B cell (primary cell): ENCODE data around the gene MCOLN3. TPM values are rescaled to one million over a fixed set of nuclear protein-coding genes. Genes with fewer than 3 reads are reported as not detected.

Experiments used
- ATAC-seq: fragments of 200-7000 bp; cut with Tn5 transposase; one replicate; pipeline ENCODE4 v1.10.0; 2021; ENCODE audit warnings: low read depth, mild to moderate bottlenecking, moderate number of reproducible peaks, moderate library complexity
- CTCF ChIA-PET: fragments of 350-600 bp; sonication (Branson Sonifier 250); formaldehyde crosslinking; loops from one replicate; lab custom pipeline; 2021; ENCODE audit warnings: antibody characterized with exemption, inconsistent platforms; lab: Charles Lee
- POLR2A ChIA-PET: fragments of 350-600 bp; sonication (Branson Sonifier 250); formaldehyde crosslinking; loops from one replicate; lab custom pipeline; 2021; ENCODE audit warnings: antibody characterized with exemption; lab: Charles Lee
- DNase-seq: peaks from one replicate; pipeline ENCODE4 v3.0.0; 2013
- H2AFZ ChIP-seq: 2 replicates; pipeline ENCODE4 v1.6.1; 2012; ENCODE audit warnings: mild to moderate bottlenecking, low read depth, low read length; ENCODE audit not compliant: insufficient read depth, poor library complexity, severe bottlenecking
- H3K27ac ChIP-seq, 2 donors: 1 replicate in 1 of 2; 2 replicates in 1 of 2; pipeline ENCODE4 v1.5.1; 2012 to 2013; ENCODE audit warnings: low read length in 2 of 2, mild to moderate bottlenecking in 2 of 2, moderate library complexity in 1 of 2
- H3K27me3 ChIP-seq, 4 experiments: fragments of 200-600 bp in 1 of 4; sonication (generic) in 1 of 4; replicated peaks in 1 of 4; 1 replicate in 2 of 4; 2 replicates in 2 of 4; pipeline versions ENCODE4 v1.6.1 to v1.7.0; 2013 to 2016; ENCODE audit warnings: low read length in 3 of 4, mild to moderate bottlenecking in 2 of 4, mixed read lengths in 1 of 4, moderate library complexity in 1 of 4; ENCODE audit not compliant: insufficient read depth in 4 of 4, control insufficient read depth in 3 of 4; ENCODE audit errors: control extremely low read depth in 1 of 4
- H3K36me3 ChIP-seq, 2 experiments: replicated peaks in 1 of 2; 1 replicate in 1 of 2; 2 replicates in 1 of 2; pipeline versions ENCODE4 v1.6.1 to v1.7.1; 2013; ENCODE audit warnings: low read length in 1 of 2; ENCODE audit not compliant: insufficient read depth in 2 of 2, control insufficient read depth in 1 of 2; ENCODE audit errors: control extremely low read depth in 1 of 2, extremely low read depth in 1 of 2
- H3K4me1 ChIP-seq, 2 donors: fragments of 200-600 bp in 1 of 2; sonication (generic) in 1 of 2; 1 replicate in 1 of 2; 2 replicates in 1 of 2; pipeline versions ENCODE4 v1.5.1 to v1.6.1; 2013 to 2017; ENCODE audit warnings: low read length in 2 of 2; ENCODE audit not compliant: control insufficient read depth in 2 of 2, insufficient read depth in 2 of 2
- H3K4me2 ChIP-seq: replicated peaks from 2 replicates; pipeline ENCODE3; 2012; ENCODE audit warnings: mild to moderate bottlenecking, low read depth, low read length; ENCODE audit not compliant: poor library complexity, severe bottlenecking
- H3K4me3 ChIP-seq, 5 experiments: fragments of 200-600 bp in 1 of 5; sonication (generic) in 1 of 5; 1 replicate in 3 of 5; 2 replicates in 2 of 5; pipeline versions ENCODE4 v1.5.1 to v1.7.0; 2011 to 2016; ENCODE audit warnings: low read length in 4 of 5, mild to moderate bottlenecking in 4 of 5, low read depth in 2 of 5, control low read depth in 1 of 5, moderate library complexity in 1 of 5; ENCODE audit not compliant: insufficient read depth in 1 of 5; ENCODE audit errors: control extremely low read depth in 1 of 5, extremely low read depth in 1 of 5
- H3K79me2 ChIP-seq: fragments of 200-600 bp; sonication (generic); one replicate; pipeline ENCODE4 v1.6.0; 2016; ENCODE audit warnings: low read length; ENCODE audit not compliant: control insufficient read depth, insufficient read depth
- H3K9ac ChIP-seq: fragments of 200-600 bp; sonication (generic); 2 replicates; pipeline ENCODE4 v1.6.1; 2017; ENCODE audit warnings: mild to moderate bottlenecking, low read length, moderate library complexity
- H3K9me3 ChIP-seq, 3 donors: one replicate each; pipeline versions ENCODE4 v1.6.1 to v1.7.1; 2013; ENCODE audit warnings: low read length in 2 of 3; ENCODE audit not compliant: control insufficient read depth in 2 of 3, insufficient read depth in 1 of 3; ENCODE audit errors: control extremely low read depth in 1 of 3
- H4K20me1 ChIP-seq: 2 replicates; pipeline ENCODE4 v1.6.0; 2012; ENCODE audit warnings: mild to moderate bottlenecking, low read length; ENCODE audit not compliant: insufficient read depth, control insufficient read depth, poor library complexity, severe bottlenecking
- H3K27ac Mint-ChIP-seq: one replicate; pipeline ENCODE4 v1.8.0; 2021; ENCODE audit warnings: mixed read lengths
- H3K27me3 Mint-ChIP-seq: one replicate; pipeline ENCODE4 v1.8.0; 2021; ENCODE audit warnings: mixed read lengths
- H3K4me1 Mint-ChIP-seq: one replicate; pipeline ENCODE4 v1.8.0; 2021; ENCODE audit warnings: mixed read lengths
- H3K4me3 Mint-ChIP-seq: one replicate; pipeline ENCODE4 v1.8.0; 2021; ENCODE audit warnings: mixed read lengths
- H3K9me3 Mint-ChIP-seq: one replicate; pipeline ENCODE4 v1.8.0; 2022; ENCODE audit warnings: mixed read lengths; ENCODE audit not compliant: insufficient read depth
- EZH2 ChIP-seq: IDR thresholded peaks from 2 replicates; pipeline ENCODE4 v1.6.1; 2012; ENCODE audit warnings: borderline replicate concordance, low read depth, mild to moderate bottlenecking, moderate library complexity, low read length; ENCODE audit not compliant: insufficient read depth, poor library complexity, severe bottlenecking
- WGBS: methylation state at CpG from one replicate; pipeline ENCODE4 v1.1.5; 2013; ENCODE audit warnings: missing lambda C conversion rate; ENCODE audit not compliant: insufficient coverage; 5-methylcytosine and 5-hydroxymethylcytosine counted together
- intact Hi-C: fragments of 100-400 bp; cut with micrococcal nuclease; formaldehyde crosslinking; loops from one replicate; pipeline ENCODE4 v1.10.0; 2022
- polyA plus RNA-seq: library from polyadenylated mRNA; depleted of rRNA; stranded (reverse); fragments of >200 nt; gene quantifications from 2 replicates; pipeline ENCODE4 v1.2.3, GENCODE V29; 2012
- total RNA-seq, 2 donors: library from RNA; stranded (reverse); fragments of 120-200 nt in 1 of 2; gene quantifications; 1 replicate in 1 of 2; 2 replicates in 1 of 2; pipeline versions ENCODE4 v1.2.3 to v1.2.4, GENCODE V29; 2013 to 2022
- TF ChIP-seq, protein P1 (sequence below): fragments of 200-600 bp; IDR thresholded peaks from one replicate; pipeline ENCODE4 v1.8.0; 2022; ENCODE audit warnings: antibody characterized with exemption, mild to moderate bottlenecking

MCOLN3 gene
- total and polyA plus RNA-seq, 2 donors (not counting 1 experiment from before 2014, with no cell fraction given), result 0.10 TPM; not detected in 1

GRCh38 chr1:84991097-84991920 lies 57.0 kb downstream of the MCOLN3 start:
- no peaks in the 10 kb centered on the region for H4K20me1 ChIP-seq
- peaks cover 60% of the 10 kb centered on the region for H3K4me1 Mint-ChIP-seq
- CTCF ChIA-PET, result interaction anchor here (1.3 to 4.0 kb wide), 2 partner anchors 36 to 47 kb away, joined by 4 to 25 read pairs; no protein-coding TSS in a partner anchor
- ATAC-seq (no peak), DNase-seq (peak; percentile 50)
- no peaks in the 10 kb centered on the region for H3K36me3 ChIP-seq
- H3K9me3 Mint-ChIP-seq, result no peaks in the 10 kb centered on the region
- no peaks in the 10 kb centered on the region for H3K27me3 ChIP-seq
- H3K27ac ChIP-seq, result peak overlapping the region in 1 of 2 donors; percentile 64
- peaks cover 50 to 59% of the 10 kb centered on the region in 2 donors for H3K4me1 ChIP-seq
- no peaks in the 10 kb centered on the region for H3K27me3 Mint-ChIP-seq
- intact Hi-C loops, result loop anchor here (10.0 kb wide), 2 partner anchors 517 to 1623 kb away; partner anchors contain the start of gene RPF1
- H3K9me3 ChIP-seq, result peaks cover 0 to 1% (median 0%) of the 10 kb centered on the region in 3 donors
- peaks cover 4% of the 10 kb centered on the region for H3K79me2 ChIP-seq
- no peak overlapping the region for H3K9ac ChIP-seq
- no peak for TF ChIP-seq EZH2
- TF ChIP-seq, protein P1, sequence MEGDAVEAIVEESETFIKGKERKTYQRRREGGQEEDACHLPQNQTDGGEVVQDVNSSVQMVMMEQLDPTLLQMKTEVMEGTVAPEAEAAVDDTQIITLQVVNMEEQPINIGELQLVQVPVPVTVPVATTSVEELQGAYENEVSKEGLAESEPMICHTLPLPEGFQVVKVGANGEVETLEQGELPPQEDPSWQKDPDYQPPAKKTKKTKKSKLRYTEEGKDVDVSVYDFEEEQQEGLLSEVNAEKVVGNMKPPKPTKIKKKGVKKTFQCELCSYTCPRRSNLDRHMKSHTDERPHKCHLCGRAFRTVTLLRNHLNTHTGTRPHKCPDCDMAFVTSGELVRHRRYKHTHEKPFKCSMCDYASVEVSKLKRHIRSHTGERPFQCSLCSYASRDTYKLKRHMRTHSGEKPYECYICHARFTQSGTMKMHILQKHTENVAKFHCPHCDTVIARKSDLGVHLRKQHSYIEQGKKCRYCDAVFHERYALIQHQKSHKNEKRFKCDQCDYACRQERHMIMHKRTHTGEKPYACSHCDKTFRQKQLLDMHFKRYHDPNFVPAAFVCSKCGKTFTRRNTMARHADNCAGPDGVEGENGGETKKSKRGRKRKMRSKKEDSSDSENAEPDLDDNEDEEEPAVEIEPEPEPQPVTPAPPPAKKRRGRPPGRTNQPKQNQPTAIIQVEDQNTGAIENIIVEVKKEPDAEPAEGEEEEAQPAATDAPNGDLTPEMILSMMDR, result no peak
- H2AFZ ChIP-seq, result no peak overlapping the region
- peak overlapping the region; percentile 70 for H3K27ac Mint-ChIP-seq
- H3K4me3 Mint-ChIP-seq, result peak overlapping the region; percentile 51
- 93% methylated on average over 2 of the region's 8 CpGs for WGBS
- POLR2A ChIA-PET, result no interaction called here
- H3K4me2 ChIP-seq, result peak overlapping the region; percentile 39
- H3K4me3 ChIP-seq, result no peak overlapping the region

- peaks cover 57% of the 10 kb centered on the region for H3K4me1 Mint-ChIP-seq
- H2AFZ ChIP-seq, result no peak overlapping the region
- peak overlapping the region; percentile 8 for H3K4me3 Mint-ChIP-seq
- H4K20me1 ChIP-seq, result no peaks in the 10 kb centered on the region
- peaks cover 33 to 48% of the 10 kb centered on the region in 2 donors for H3K4me1 ChIP-seq
- H3K9ac ChIP-seq, result peak overlapping the region; percentile 26
- no peaks in the 10 kb centered on the region for H3K36me3 ChIP-seq
- ATAC-seq, result peak; percentile 56
- H3K4me2 ChIP-seq, result peak overlapping the region; percentile 17
- DNase-seq, result peak; percentile 34
- ChIA-PET CTCF (no interaction called here), POLR2A (no interaction called here)
- H3K9me3 ChIP-seq, result peaks cover 0 to 1% (median 0%) of the 10 kb centered on the region in 3 donors
- no peak overlapping the region for H3K4me3 ChIP-seq
- H3K79me2 ChIP-seq, result peaks cover 8% of the 10 kb centered on the region
- peak overlapping the region; percentile 3 for H3K27ac Mint-ChIP-seq
- no peak for TF ChIP-seq EZH2
- TF ChIP-seq, protein P1, result no peak
- H3K9me3 Mint-ChIP-seq, result no peaks in the 10 kb centered on the region
- intact Hi-C loops, result loop anchor here (1.0 to 5.0 kb wide), 3 partner anchors 10 to 288 kb away; partner anchors contain the start of gene BCL10
- H3K27me3 ChIP-seq, result no peaks in the 10 kb centered on the region
- H3K27ac ChIP-seq, result no peak overlapping the region
- no peaks in the 10 kb centered on the region for H3K27me3 Mint-ChIP-seq
- 11% methylated on average over 1 of the region's 2 CpGs for WGBS
These were observed 59.7 kb downstream of the MCOLN3 start for GRCh38 chr1:84988588-84988987.
